Omental fat pad (tissue), 4 donors: ENCODE measurements around the gene IFT43. TPM values are rescaled to one million over a fixed set of nuclear protein-coding genes. Genes with fewer than 3 reads are reported as not detected.

ENCODE experiments used
- ATAC-seq: fragments of 150-250 bp; one replicate; pipeline ENCODE4 v1.9.1; 2016; ENCODE audit warnings: mild to moderate bottlenecking, moderate library complexity; ENCODE audit not compliant: low FRiP score
- DNase-seq: peaks from one replicate; pipeline ENCODE4 v3.0.0-alpha.2; 2019; ENCODE audit warnings: low spot score
- total RNA-seq, 4 donors: library from RNA; depleted of rRNA; stranded (reverse); fragments of >200 nt; gene quantifications; one replicate each; pipeline ENCODE4 v1.1.0, GENCODE V29; 2016
- TF ChIP-seq, protein P1 (sequence below), 3 donors: fragments of 450-650 bp; IDR thresholded peaks; one replicate each; pipeline ENCODE4 v1.5.1; 2016 to 2017; ENCODE audit warnings: antibody characterized with exemption in 3 of 3, mild to moderate bottlenecking in 3 of 3, moderate library complexity in 2 of 3

The IFT43 gene
- total RNA-seq, 4 donors from 2014 or later = 28.7 to 38.8 (median 32.4) TPM

DNA sequence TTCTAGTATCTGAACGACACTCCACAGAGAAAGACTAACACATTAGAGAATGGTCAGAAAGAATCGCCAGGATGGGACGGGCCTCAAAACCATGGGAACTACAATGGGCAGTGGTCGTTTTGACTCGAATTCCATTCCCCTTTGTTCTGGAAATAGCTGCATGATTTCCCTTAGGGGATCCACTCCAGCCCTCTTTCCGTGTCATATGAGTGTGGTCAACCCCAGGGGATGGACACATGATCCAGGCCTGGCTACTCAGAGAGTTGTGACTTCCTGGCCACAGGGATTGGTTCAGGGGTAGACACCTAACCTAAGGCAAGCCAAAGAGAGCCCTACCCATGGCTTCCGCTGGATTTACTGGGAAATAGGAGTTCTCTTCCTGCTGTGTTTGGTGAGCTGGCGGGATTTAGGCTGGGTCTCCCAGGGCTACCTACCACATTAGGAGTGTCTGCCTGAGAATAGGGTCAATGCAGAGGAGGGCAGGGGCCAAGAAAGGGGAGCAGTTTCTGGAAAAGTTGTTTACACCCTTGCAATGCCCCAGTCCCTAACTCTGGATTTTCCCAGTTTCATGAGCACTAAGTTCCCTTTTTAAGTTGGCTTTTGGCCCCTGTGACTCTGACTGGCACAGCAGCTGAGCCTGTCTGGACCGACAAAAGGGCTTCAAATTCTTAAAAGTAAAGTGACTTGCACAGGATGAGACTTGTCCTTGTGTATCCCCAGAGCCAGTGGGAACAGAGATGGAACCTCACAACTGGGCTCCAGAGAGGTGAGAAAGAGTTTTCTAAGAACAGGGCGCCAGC is 138.1 kb downstream of the IFT43 start:
- TF ChIP-seq, protein P1, sequence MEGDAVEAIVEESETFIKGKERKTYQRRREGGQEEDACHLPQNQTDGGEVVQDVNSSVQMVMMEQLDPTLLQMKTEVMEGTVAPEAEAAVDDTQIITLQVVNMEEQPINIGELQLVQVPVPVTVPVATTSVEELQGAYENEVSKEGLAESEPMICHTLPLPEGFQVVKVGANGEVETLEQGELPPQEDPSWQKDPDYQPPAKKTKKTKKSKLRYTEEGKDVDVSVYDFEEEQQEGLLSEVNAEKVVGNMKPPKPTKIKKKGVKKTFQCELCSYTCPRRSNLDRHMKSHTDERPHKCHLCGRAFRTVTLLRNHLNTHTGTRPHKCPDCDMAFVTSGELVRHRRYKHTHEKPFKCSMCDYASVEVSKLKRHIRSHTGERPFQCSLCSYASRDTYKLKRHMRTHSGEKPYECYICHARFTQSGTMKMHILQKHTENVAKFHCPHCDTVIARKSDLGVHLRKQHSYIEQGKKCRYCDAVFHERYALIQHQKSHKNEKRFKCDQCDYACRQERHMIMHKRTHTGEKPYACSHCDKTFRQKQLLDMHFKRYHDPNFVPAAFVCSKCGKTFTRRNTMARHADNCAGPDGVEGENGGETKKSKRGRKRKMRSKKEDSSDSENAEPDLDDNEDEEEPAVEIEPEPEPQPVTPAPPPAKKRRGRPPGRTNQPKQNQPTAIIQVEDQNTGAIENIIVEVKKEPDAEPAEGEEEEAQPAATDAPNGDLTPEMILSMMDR (IDR thresholded peaks at IDR 0.05) = no peak
- ATAC-seq (no peak), DNase-seq (no peak)

DNA sequence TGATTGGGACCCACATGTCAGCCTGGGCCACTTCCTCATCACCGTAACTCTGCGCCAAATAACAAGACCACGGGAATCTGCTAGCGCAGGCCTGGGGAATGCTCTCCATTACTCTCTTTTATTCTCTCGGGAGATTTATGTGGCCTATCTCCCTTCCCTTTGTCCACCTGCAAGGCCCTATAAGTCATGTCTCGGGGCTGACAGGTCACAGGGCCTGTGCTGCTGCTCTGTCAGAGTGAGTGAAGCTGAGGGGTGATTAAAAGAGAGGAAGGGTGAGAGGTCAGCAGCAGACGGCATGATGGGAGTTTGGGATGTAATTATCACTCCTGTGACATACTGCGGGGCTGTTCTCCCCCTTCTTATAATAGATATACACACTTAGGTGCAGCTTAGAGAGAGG is 139.9 kb downstream of the IFT43 start:
- no peak for DNase-seq
- TF ChIP-seq, protein P1 (IDR thresholded peaks at IDR 0.05) = no peak

DNA sequence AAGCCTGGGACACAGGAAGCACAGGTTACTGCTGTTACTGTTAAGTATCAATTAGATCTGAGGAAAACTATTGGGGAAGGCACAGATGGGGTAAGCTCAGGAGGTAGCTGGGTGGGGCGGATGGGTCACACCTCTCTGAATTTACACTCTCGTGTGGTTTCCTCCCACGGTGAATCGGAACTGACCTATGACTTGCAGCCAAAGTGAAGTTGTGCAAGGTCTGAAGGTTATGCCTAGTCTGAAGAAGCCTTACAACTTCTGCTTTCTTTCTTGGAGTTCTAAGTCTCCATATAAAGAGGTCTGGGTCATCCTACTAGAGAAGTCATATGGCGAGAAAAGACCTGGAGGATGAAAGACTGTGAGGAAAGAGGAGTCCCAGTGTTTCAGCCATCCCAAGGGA is 140.5 kb downstream of the IFT43 start:
- DNase-seq (no peak), ATAC-seq (no peak)
- TF ChIP-seq, protein P1 (IDR thresholded peaks at IDR 0.05) = no peak

More for the DNA sequence above, 139.9 kb downstream of the IFT43 start:
- ATAC-seq = no peak

DNA sequence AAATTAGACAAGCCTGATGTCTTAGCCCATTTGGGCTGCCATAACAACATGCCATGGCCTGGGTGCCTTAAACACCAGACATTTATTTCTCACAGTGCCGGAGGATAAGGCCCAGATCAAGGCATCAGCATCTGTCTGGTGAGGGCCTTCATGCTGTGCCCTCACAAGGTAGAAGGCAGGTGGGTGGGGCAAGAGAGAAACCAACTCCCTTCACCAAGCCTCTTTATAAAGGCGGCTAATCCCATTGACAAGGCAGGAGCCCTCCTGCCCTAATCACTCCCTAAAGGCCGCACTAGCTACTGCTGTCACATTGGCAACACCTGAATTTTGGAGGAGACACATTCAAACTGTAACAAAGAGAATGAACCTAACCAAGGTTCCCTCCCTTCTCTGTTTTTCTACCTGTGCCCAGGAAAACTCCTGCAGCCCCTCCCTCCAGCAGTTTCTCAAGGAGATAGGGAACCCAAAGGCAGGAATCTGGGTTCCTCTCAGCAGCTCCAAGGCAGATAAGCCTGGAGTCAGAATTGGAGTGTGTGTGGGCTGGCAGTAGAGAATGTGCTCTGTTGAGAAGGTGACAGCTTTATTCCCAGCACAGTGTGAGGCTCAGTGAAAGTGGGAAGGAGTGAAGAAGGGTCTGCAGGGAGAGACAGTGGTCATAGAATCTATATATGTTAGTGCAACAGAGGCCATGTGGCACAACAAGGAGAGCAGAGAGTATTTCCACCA is 144.5 kb downstream of the IFT43 start:
- DNase-seq = no peak
- ATAC-seq = no peak
- TF ChIP-seq, protein P1 (IDR thresholded peaks at IDR 0.05) = no peak

DNA sequence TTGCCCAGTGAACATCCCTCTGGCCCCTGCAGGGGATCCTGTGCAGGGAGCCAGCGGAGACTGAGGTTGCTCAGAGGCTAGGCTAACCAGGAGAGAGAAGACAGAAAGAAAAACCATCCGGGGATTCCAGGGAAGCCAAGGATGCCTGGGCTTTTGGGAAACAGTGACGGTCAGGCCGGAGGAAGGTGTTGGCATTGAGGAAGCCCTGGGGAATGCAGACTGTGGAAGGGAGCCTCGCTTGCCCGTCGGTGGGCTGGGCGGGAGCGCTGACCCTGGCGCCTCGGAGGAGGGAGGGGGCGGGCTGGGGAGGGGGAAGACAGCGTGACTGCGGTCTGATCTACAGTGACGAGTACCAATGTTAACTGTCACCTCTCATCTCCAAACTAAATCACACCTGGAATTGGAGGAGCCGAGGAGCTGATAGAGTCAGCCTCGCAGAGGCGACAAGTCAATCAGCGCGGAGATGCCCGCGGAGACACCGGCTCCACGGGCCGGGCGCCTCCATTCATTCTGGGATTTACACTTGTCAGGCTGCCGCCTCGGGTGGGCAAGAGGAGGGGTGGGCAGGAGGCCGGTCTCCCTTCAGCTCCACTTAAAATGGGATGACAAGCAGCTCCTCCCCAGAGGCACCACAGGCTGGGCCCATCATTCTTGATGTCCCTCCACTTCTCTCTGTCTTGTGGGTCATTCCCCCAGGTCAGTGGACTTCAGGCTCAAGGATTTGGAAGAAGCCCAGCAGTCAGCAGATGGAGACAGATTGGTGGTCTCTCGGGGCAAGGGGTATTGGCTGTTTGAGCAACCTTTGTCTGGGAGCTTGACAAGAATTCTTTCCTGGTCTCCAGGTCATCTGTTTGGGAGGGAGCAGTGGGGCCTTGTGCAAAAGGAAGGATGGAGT is 145.8 kb downstream of the IFT43 start:
- no peak for ATAC-seq

DNA sequence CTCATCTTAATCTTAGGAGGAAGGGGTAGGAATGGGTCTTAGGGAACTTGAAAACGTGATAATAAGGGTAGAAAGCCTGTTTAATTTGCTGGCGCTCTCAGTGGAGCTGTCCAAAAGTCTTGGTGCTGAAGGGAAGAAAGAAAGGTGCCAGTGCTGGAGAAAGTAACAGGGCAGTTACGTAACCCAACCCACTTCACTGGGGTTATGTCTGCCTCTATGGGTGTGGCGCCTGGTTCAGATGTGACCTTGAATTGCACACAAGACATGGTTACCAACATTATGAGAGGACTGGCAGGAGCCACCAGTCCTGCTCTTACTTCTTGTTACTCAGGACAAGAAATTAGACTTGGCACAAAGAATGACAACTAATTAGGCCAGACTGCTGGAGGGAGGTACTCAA is 147.5 kb downstream of the IFT43 start:
- TF ChIP-seq, protein P1 (IDR thresholded peaks at IDR 0.05) = no peak
- no peak for ATAC-seq
- DNase-seq = no peak

More for the DNA sequence above, 145.8 kb downstream of the IFT43 start:
- TF ChIP-seq, protein P1 (IDR thresholded peaks at IDR 0.05) = no peak
- DNase-seq = no peak

Other genes with a start within 250 kb of the IFT43 start
- gene TGFB3, start 3.8 kb upstream of the IFT43 start, total RNA-seq = 10 to 100 TPM in 3 of 4 donors, 1 to 10 TPM in 1; 9.2 to 54.4 (median 29.6) TPM
- gene GPATCH2L, start 166.2 kb downstream of the IFT43 start, total RNA-seq = 10 to 100 TPM; 29.1 to 66.7 (median 50.7) TPM